GDM1 (cell line): ENCODE measurements around the gene PYROXD2.
"Not testable (repeated sequence)": the region's sequence is repeated elsewhere in the genome, so short reads cannot be mapped to it uniquely, and the experiment has no call there.

ENCODE experiments used
- DNase-seq: peaks from one replicate; lab custom pipeline; 2025; lab: John Stamatoyannopoulos, UW

Gene PYROXD2

GRCh38 chr10:98390406-98390805 is 24.6 kb downstream of the PYROXD2 start:
- DNase-seq, result no peak

- DNase-seq, result no peak
Observed at GRCh38 chr10:98389398-98389797, 25.6 kb downstream of the PYROXD2 start.

- DNase-seq, result no peak
Observed at GRCh38 chr10:98388101-98388655, 26.8 kb downstream of the PYROXD2 start.

- no peak for DNase-seq
Observed at GRCh38 chr10:98384531-98385133, 30.4 kb downstream of the PYROXD2 start.

GRCh38 chr10:98383869-98384268 is 31.1 kb downstream of the PYROXD2 start:
- no peak for DNase-seq

- not testable (repeated sequence) for DNase-seq
Observed at GRCh38 chr10:98383134-98383667, 31.8 kb downstream of the PYROXD2 start.

- no peak for DNase-seq
Observed at GRCh38 chr10:98382691-98383101, 32.3 kb downstream of the PYROXD2 start.

GRCh38 chr10:98380493-98381339 is 34.3 kb downstream of the PYROXD2 start:
- DNase-seq, result no peak

GRCh38 chr10:98378722-98379121 is 36.3 kb downstream of the PYROXD2 start:
- DNase-seq, result no peak

GRCh38 chr10:98377536-98377935 is 37.4 kb downstream of the PYROXD2 start:
- DNase-seq, result no peak

GRCh38 chr10:98377001-98377400 is 38.0 kb downstream of the PYROXD2 start:
- DNase-seq, result no peak

GRCh38 chr10:98376485-98376884 is 38.5 kb downstream of the PYROXD2 start:
- no peak for DNase-seq

- no peak for DNase-seq
Observed at GRCh38 chr10:98374217-98374985, 40.6 kb downstream of the PYROXD2 start.

- DNase-seq, result no peak
Observed at GRCh38 chr10:98373260-98374040, 41.5 kb downstream of the PYROXD2 start.

- no peak for DNase-seq
Observed at GRCh38 chr10:98370831-98371820, 43.9 kb downstream of the PYROXD2 start.

GRCh38 chr10:98369801-98370200 is 45.2 kb downstream of the PYROXD2 start:
- no peak for DNase-seq

GRCh38 chr10:98368644-98369043 is 46.3 kb downstream of the PYROXD2 start:
- DNase-seq, result no peak

- DNase-seq, result no peak
Observed at GRCh38 chr10:98367604-98368451, 47.2 kb downstream of the PYROXD2 start.

GRCh38 chr10:98366062-98366530 is 48.9 kb downstream of the PYROXD2 start:
- no peak for DNase-seq
